Endometrial microvascular endothelial cells (primary cell): ENCODE results near the gene CADM1. TPM values are rescaled to one million over a fixed set of nuclear protein-coding genes. Genes with fewer than 3 reads are reported as not detected.

Experiments
- in situ Hi-C: cut with HindIII; loops from 2 replicates; pipeline ENCODE4 v1.10.0; 2017; ENCODE audit warnings: low sequenced_read_pairs, low pct_unique_long_range_greater_than_20kb; ENCODE audit errors: inconsistent ontology term
- total RNA-seq: library from RNA; depleted of rRNA; stranded (reverse); fragments of >200 nt; gene quantifications from one replicate; pipeline ENCODE4 v1.2.3, GENCODE V29; 2015; ENCODE audit errors: inconsistent ontology term

CADM1 gene
- total RNA-seq, 1 donor from 2014 or later: not detected

DNA sequence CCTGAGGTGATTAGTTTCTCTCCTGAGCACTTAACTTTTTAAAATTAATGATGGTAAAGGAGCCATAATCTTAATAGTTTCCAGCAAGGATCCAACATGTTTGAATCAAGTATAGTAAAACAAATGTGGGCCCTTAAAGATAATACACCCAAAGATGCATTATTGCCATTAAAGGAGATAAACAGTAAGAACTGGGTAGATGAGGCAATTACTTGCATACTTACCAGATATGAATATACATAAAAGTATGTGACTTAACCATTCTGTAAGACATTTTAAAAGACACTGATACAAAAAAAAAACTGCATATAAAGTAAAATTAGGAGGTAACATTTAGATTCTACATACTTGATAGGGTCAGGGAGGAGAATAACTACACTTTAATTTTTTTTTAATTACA, 48.2 kb downstream of the CADM1 start:
- in situ Hi-C loops: no loop called here

DNA sequence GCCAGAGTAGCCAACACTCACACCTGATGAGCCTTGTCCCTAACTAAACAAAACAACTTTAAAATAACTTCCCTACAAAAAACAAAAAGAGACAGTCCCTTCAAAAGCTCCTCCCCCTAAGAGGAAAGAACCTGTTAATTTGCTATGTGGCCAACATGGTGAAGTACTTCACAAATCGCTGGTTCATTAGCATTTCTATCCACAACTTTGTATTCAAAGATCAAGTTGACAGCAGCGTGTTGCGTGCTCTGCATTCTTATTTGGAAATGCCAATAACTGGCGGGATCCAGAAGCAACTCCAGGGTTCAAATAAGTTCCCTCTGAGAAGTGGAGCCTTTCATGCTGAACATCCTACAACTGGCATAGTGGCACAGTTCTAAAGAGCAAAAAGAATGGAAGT, 48.6 kb downstream of the CADM1 start:
- in situ Hi-C loops: no loop called here

GRCh38 chr11:115454525-115454924, 49.7 kb downstream of the CADM1 start:
- in situ Hi-C loops: no loop called here

DNA sequence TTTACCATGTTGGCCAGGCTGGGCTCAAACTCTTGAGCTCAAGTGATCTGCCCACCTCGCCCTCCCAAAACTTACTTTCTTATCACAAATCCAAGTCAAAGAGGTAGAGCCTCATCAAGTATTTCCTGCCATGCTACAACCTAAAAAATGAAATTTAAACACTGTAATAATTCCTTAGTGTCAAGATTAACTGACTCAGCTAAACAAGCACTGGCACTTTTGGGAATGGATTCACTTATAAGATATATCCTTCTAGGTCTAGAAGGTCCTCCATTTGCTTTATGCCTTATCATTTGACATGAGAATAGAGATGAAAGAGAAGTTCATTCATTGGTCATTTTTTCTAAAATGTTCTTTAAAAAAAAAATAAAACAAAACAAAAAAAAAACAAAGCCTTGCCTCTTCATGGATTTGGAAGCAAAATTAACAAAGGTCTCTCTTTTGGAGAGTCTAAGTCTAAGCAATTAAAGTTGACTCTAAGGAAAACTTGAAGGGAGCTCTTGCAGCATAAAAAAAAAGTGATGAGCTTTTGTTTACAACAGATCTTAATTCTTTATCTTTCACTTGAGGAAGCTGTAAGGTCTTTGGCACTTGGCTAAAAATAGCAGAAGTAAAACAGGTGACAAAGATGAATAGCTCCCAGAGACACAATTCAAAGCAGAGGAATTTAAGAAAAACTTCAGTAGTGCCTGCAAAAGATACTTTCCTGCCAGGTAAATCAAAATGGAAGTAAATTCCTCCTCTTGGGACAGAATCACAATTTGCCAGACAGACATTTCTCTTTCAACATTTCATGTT, 50.3 kb downstream of the CADM1 start:
- in situ Hi-C loops: no loop called here

DNA sequence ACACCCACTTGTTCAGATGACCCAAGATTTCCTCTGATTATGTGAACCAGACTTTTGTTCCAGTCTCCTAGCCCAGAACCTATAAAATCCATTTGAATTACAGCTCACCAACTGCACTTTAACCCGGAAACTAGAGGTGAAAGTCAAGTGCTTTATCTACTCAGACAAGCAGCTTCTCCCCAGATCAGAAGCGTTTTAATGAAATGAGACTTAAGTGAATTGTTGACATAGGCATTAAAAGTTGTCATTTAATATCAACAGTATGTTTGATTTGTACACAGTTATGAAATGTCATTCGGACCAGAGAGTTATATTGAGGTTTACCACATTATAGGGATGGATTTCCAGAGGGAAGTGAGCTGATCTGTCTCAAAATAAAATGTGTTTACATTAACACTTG, 52.0 kb downstream of the CADM1 start:
- in situ Hi-C loops: no loop called here

DNA sequence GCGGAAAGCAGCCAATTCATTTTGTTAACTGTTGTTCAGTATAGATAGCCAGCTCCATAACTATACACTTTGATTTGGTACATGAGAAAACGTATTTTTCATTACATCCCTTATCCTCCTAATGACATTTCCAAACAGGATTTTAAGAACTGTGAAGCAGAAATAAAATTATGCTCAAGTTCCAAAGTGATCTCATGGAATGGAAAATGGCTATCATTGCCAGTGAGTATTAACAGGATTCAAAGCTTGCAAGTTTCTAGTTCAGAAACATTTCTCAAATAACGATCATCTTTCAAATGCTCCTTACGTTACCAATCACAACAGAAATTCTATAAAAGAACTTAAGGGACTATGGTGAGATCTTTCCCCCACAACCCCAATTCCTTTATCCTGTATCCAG, 53.7 kb downstream of the CADM1 start:
- in situ Hi-C loops: no loop called here

DNA sequence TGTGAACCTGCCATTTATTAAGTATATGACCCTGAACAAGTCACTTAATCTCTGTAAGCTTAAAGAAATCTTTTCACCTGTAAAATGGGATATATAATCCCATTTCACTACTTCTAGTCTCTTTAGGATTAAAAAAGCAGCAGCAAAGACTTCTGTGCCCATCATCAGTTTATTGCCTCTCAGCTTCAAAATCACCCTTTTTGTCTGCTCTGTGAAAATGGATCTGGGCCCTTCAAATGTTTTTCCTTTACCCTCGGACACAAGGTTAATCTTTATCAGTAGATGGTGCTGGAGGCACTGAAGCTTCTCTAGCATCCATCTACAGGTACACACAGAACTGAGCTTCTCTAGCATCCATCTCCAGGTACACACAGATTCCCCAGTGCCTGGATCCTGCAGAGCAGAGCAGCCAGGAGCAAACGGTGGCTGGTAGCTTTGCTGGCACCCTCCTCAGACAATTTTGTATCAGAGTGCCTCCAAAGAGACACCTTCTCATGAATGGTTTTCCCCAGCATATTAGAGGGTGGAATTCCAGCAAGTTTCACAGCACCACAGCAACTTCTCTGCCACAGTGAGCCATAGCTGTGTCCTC, 56.8 kb downstream of the CADM1 start:
- in situ Hi-C loops: no loop called here

DNA sequence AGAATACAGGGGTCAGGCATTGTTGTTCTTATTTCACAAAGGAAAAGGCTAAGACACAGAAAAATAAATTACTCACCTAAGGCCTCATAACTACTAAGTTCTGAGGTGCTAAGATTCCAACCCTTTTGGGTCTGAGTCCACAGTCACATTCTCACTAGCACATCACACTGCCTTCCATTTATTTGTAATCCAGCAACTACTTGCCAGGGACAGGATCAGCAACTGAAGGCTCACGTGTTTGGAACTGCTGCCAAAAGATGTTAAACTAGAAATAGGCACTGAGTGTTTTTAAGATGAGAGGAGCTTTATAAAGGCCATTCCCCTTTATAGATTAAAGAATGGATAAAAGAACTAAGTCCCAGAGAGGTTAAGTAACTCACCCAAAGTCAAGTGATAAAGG, 58.0 kb downstream of the CADM1 start:
- in situ Hi-C loops: no loop called here

GRCh38 chr11:115444542-115444941, 59.7 kb downstream of the CADM1 start:
- in situ Hi-C loops: no loop called here

DNA sequence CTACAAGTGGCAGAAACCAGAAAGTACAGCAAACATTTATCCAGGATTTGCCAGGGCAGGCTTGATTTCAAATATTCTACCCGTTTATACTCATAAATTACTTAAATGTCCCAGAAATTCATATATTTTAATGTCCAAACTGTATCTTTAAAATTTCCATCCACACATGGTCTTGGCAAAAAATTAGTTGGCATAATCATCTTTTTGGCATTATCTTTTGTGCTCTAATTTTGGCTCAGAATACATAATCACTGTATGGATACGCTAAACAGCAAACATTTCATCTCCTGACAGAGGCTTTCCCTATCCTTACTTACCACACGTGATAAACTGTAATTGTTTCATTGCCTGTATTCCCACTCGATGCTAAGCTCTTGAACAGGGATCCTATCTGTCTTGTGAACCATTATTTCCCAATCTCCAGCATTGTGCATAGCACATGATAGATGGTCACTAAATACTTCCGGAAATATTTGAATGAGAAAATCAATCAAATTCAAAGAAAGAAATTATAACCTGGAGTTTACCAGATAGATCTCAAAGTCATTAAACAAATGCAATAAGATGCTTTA, 64.2 kb downstream of the CADM1 start:
- in situ Hi-C loops: no loop called here

GRCh38 chr11:115439385-115439784, 64.8 kb downstream of the CADM1 start:
- in situ Hi-C loops: no loop called here

DNA sequence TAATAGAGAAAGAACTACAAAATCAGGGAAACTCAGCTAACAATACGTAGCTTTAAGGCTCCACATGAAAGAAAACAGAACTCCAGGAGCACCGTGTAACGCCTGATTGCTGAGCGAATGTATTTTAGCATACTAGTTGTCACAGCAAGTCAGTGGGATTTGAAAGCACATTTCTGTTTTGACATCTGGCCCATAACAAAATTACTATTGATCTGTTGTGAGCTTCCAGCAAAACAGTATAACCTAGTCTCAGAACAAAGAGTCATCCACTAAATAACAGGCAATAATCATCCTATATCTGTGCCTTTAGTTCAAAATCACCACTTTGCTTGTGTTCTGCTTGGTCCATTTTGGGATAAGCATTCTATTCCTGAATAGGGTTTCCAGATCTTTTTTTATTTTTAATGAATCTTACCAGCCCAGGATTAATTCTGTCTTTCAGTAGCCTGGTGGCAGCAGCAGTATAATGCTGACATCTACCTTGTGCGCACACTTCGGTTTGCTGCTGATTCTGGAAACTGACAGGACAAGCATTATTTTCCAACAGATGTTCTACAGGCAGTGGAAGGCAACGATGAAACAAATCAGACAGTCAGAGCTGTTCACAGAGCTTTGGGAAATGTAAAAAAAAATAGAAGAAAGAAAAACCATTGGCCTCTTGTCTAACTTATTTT, 66.2 kb downstream of the CADM1 start:
- in situ Hi-C loops: no loop called here

- in situ Hi-C loops: no loop called here
These were observed 73.9 kb downstream of the CADM1 start for GRCh38 chr11:115430345-115430744.

GRCh38 chr11:115428306-115428705, 75.9 kb downstream of the CADM1 start:
- in situ Hi-C loops: no loop called here

- in situ Hi-C loops: no loop called here
These were observed 78.4 kb downstream of the CADM1 start for GRCh38 chr11:115425816-115426215.

DNA sequence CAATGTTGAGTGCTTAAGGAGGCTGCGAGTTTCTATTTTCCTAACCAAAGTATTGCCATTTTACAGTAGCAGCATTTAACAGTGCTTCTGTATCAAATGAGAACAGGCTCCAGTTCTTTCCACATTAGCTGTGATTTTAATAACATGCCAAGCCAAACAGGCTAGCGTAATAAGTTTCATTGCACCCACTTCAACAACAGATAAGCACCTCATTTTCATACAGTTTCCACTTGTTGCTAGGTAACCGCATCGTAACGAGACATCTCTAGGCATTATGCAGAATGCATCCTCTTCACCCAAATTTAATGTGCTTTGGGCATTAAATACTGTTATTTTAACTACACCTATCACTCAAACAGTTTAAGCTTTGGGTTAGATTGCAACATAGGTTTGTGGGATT, 79.0 kb downstream of the CADM1 start:
- in situ Hi-C loops: no loop called here

- in situ Hi-C loops: no loop called here
These were observed 80.3 kb downstream of the CADM1 start for GRCh38 chr11:115423728-115424459.

DNA sequence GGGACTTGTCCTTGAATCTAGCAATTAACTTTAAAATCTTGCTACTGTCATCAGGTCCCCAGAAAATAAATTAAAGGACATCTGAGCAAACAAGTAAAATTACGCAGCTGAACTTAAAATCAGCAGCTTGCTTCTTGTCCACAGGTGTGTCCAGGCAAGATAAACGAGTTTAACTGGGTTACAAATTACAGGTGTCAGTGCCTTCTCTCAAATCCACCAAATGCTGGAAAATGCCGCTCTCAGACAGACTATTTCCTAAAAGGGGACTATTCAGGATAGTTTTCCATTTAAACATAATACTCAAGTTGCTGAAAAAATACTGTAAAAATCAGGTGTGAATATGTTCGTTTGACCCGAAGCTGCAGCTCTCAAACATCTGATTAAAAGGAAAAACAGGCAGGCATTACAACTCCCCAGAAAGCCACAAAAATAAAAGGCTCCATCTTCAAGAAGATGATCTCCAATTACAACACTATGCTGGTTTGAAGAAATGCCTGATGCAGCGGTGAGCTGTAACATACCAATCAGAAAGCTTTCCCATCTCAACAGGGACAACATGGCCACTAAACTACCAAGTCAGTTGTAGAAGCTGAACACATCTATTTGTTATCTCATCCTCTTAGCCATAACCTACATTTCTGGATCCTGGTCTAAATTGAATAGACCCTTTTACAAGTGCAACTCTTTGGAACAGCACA, 82.1 kb downstream of the CADM1 start:
- in situ Hi-C loops: no loop called here
